Measurements from ENCODE around the gene PTDSS2. TPM values are rescaled to one million over a fixed set of nuclear protein-coding genes. Genes with fewer than 3 reads are reported as not detected.

PTDSS2 gene
- total and polyA plus RNA-seq, 5 donors from 2014 or later: 6.1 to 19.3 (median 7.0) TPM

- H3K4me3 ChIP-seq (ENCODE audit: low read depth, low read length): no peak overlapping the region
- no peaks in the 10 kb centered on the region for H3K27me3 ChIP-seq (ENCODE audit: control insufficient read depth, insufficient read depth, low read length)
- peak overlapping the region; percentile 92 to 98 (median 94) for H3K4me3 Mint-ChIP-seq
- H3K4me1 ChIP-seq (ENCODE audit: control insufficient read depth, insufficient read depth, low read length, poor library complexity, severe bottlenecking): peaks cover 37% of the 10 kb centered on the region
- H3K27ac ChIP-seq (ENCODE audit: insufficient read depth, low read length, poor library complexity, severe bottlenecking): no peak overlapping the region
- H3K27ac Mint-ChIP-seq: peak overlapping the region in 2 of 3 donors; percentile 84 to 95
- H3K9me3 Mint-ChIP-seq: no peaks in the 10 kb centered on the region
- peaks cover 9% of the 10 kb centered on the region for H3K36me3 ChIP-seq (ENCODE audit: control insufficient read depth, insufficient read depth, low read length)
- peaks cover 10 to 50% (median 21%) of the 10 kb centered on the region in 4 donors for H3K4me1 Mint-ChIP-seq
- DNase-seq (no peak), ATAC-seq (ENCODE audit: low read depth in 2 of 2) (no peak)
- H3K36me3 Mint-ChIP-seq: peaks cover 4% of the 10 kb centered on the region
- H3K9me3 ChIP-seq (ENCODE audit: control insufficient read depth in 2 of 2, low read length in 2 of 2): no peaks in the 10 kb centered on the region
- H3K27me3 Mint-ChIP-seq: no peaks in the 10 kb centered on the region
Observed at GRCh38 chr11:451738-452137, 1.7 kb downstream of the PTDSS2 start.

GRCh38 chr11:452203-452744, 2.2 kb downstream of the PTDSS2 start:
- Histone ChIP-seq H3K4me1 (ENCODE audit: control insufficient read depth, insufficient read depth, low read length, poor library complexity, severe bottlenecking) (peaks cover 43% of the 10 kb centered on the region), H3K4me3 (ENCODE audit: low read depth, low read length) (no peak overlapping the region), H3K27ac (ENCODE audit: insufficient read depth, low read length, poor library complexity, severe bottlenecking) (no peak overlapping the region), H3K27me3 (ENCODE audit: control insufficient read depth, insufficient read depth, low read length) (no peaks in the 10 kb centered on the region), H3K36me3 (ENCODE audit: control insufficient read depth, insufficient read depth, low read length) (peaks cover 9% of the 10 kb centered on the region), H3K9me3 (ENCODE audit: control insufficient read depth in 2 of 2, low read length in 2 of 2) (no peaks in the 10 kb centered on the region)
- Mint-ChIP-seq H3K4me1 (peaks cover 12 to 56% (median 26%) of the 10 kb centered on the region in 4 donors), H3K36me3 (peaks cover 4% of the 10 kb centered on the region), H3K27ac (peak overlapping the region in 1 of 3 donors; percentile 15), H3K27me3 (no peaks in the 10 kb centered on the region), H3K9me3 (no peaks in the 10 kb centered on the region), H3K4me3 (peak overlapping the region; percentile 22 to 94 (median 30))
- ATAC-seq (ENCODE audit: low read depth in 2 of 2) (no peak), DNase-seq (no peak)

- H3K27me3 ChIP-seq (ENCODE audit: control insufficient read depth, insufficient read depth, low read length): no peaks in the 10 kb centered on the region
- H3K9me3 ChIP-seq (ENCODE audit: control insufficient read depth in 2 of 2, low read length in 2 of 2): no peaks in the 10 kb centered on the region
- H3K4me3 ChIP-seq (ENCODE audit: low read depth, low read length): no peak overlapping the region
- peak overlapping the region; percentile 8 to 65 (median 40) for H3K4me3 Mint-ChIP-seq
- DNase-seq (no peak), ATAC-seq (ENCODE audit: low read depth in 2 of 2) (no peak)
- peaks cover 12 to 59% (median 31%) of the 10 kb centered on the region in 4 donors for H3K4me1 Mint-ChIP-seq
- H3K9me3 Mint-ChIP-seq: no peaks in the 10 kb centered on the region
- H3K27me3 Mint-ChIP-seq: no peaks in the 10 kb centered on the region
- H3K4me1 ChIP-seq (ENCODE audit: control insufficient read depth, insufficient read depth, low read length, poor library complexity, severe bottlenecking): peaks cover 43% of the 10 kb centered on the region
- H3K36me3 Mint-ChIP-seq: peaks cover 4% of the 10 kb centered on the region
- H3K27ac Mint-ChIP-seq: no peak overlapping the region
- H3K36me3 ChIP-seq (ENCODE audit: control insufficient read depth, insufficient read depth, low read length): peaks cover 9% of the 10 kb centered on the region
- H3K27ac ChIP-seq (ENCODE audit: insufficient read depth, low read length, poor library complexity, severe bottlenecking): no peak overlapping the region
Observed at GRCh38 chr11:452916-453527, 2.9 kb downstream of the PTDSS2 start.

GRCh38 chr11:453564-453963, 3.5 kb downstream of the PTDSS2 start:
- H3K4me3 ChIP-seq (ENCODE audit: low read depth, low read length): no peak overlapping the region
- H3K9me3 ChIP-seq (ENCODE audit: control insufficient read depth in 2 of 2, low read length in 2 of 2): no peaks in the 10 kb centered on the region
- H3K36me3 ChIP-seq (ENCODE audit: control insufficient read depth, insufficient read depth, low read length): peaks cover 9% of the 10 kb centered on the region
- H3K36me3 Mint-ChIP-seq: peaks cover 4% of the 10 kb centered on the region
- peak overlapping the region in 1 of 4 donors; percentile 29 for H3K4me3 Mint-ChIP-seq
- H3K9me3 Mint-ChIP-seq: no peaks in the 10 kb centered on the region
- ATAC-seq (ENCODE audit: low read depth in 2 of 2) (no peak), DNase-seq (no peak)
- H3K27me3 Mint-ChIP-seq: no peaks in the 10 kb centered on the region
- H3K4me1 ChIP-seq (ENCODE audit: control insufficient read depth, insufficient read depth, low read length, poor library complexity, severe bottlenecking): peaks cover 38% of the 10 kb centered on the region
- peak overlapping the region in 1 of 3 donors; percentile 44 for H3K27ac Mint-ChIP-seq
- H3K27ac ChIP-seq (ENCODE audit: insufficient read depth, low read length, poor library complexity, severe bottlenecking): no peak overlapping the region
- no peaks in the 10 kb centered on the region for H3K27me3 ChIP-seq (ENCODE audit: control insufficient read depth, insufficient read depth, low read length)
- peaks cover 12 to 53% (median 28%) of the 10 kb centered on the region in 4 donors for H3K4me1 Mint-ChIP-seq

DNA sequence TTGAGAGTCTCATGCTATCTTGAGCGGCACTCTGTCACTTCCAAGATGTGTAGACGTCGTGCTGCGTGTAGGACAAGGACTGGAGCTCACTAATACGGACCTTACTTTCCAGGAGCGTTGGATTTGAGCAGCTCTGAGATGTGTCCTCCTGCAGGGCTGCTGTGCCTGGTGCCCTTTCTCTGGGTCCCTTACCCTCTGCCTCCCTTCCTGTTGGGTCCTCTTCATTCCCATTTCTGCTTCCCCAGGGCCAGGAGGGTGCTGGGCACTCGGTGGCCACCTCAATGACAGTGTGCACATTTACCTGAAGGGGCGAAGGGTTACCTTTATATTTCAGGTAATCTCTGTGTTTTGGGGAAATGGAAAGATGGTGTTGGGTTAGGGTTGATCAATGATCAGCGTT, 4.0 kb downstream of the PTDSS2 start:
- no peak overlapping the region for H3K4me3 Mint-ChIP-seq
- no peaks in the 10 kb centered on the region for H3K9me3 ChIP-seq (ENCODE audit: control insufficient read depth in 2 of 2, low read length in 2 of 2)
- no peak for ATAC-seq (ENCODE audit: low read depth in 2 of 2)
- H3K9me3 Mint-ChIP-seq: no peaks in the 10 kb centered on the region
- H3K36me3 Mint-ChIP-seq: peaks cover 4% of the 10 kb centered on the region
- H3K27ac Mint-ChIP-seq: peak overlapping the region in 1 of 3 donors; percentile 44
- H3K4me1 ChIP-seq (ENCODE audit: control insufficient read depth, insufficient read depth, low read length, poor library complexity, severe bottlenecking): peaks cover 35% of the 10 kb centered on the region
- no peaks in the 10 kb centered on the region for H3K27me3 Mint-ChIP-seq
- DNase-seq: no peak
- H3K27me3 ChIP-seq (ENCODE audit: control insufficient read depth, insufficient read depth, low read length): no peaks in the 10 kb centered on the region
- no peak overlapping the region for H3K4me3 ChIP-seq (ENCODE audit: low read depth, low read length)
- no peak overlapping the region for H3K27ac ChIP-seq (ENCODE audit: insufficient read depth, low read length, poor library complexity, severe bottlenecking)
- H3K4me1 Mint-ChIP-seq: peaks cover 12 to 50% (median 25%) of the 10 kb centered on the region in 4 donors
- H3K36me3 ChIP-seq (ENCODE audit: control insufficient read depth, insufficient read depth, low read length): peaks cover 9% of the 10 kb centered on the region

DNA sequence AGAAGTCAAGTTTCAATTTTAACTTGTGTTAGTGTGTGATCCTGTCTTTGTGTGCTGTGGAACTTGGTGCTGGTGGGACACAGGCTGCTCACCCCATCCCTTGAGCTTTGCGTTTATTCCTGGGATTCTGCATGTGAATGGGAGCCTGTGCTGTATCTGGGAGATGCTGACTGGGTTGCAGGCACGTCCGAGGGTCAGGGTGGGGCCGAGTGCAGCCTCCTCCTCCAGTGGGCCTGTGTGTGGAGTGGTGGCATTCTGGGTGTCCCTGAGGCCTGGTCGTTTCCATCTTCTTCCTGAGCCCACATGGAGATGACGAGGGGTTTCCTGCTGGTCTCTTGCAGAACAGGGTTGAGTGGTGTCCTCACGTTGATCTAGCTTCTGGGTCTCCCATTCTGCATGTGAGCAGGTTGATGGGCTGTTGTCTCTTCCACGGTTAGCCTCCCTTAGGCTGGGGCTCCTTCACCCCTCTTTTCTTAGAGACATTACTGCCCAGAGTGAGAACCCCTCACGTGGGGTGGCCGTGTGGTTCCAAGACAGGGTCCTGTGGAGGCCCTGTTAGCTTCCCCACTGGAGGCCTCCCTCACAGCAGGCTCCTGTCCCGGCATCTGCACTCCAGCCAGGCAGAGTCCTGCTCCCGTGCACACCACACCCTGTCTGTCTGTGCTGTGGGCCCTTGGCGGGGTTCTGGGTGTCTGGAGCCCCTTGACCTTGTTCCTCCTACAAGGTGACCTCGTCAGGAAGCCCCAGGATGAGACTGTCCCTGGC, 4.9 kb downstream of the PTDSS2 start:
- ATAC-seq (ENCODE audit: low read depth in 2 of 2) (no peak), DNase-seq (no peak)
- Histone ChIP-seq H3K4me3 (ENCODE audit: low read depth, low read length) (no peak overlapping the region), H3K9me3 (ENCODE audit: control insufficient read depth in 2 of 2, low read length in 2 of 2) (no peaks in the 10 kb centered on the region), H3K4me1 (ENCODE audit: control insufficient read depth, insufficient read depth, low read length, poor library complexity, severe bottlenecking) (peaks cover 27% of the 10 kb centered on the region), H3K36me3 (ENCODE audit: control insufficient read depth, insufficient read depth, low read length) (peaks cover 9% of the 10 kb centered on the region), H3K27me3 (ENCODE audit: control insufficient read depth, insufficient read depth, low read length) (no peaks in the 10 kb centered on the region), H3K27ac (ENCODE audit: insufficient read depth, low read length, poor library complexity, severe bottlenecking) (no peak overlapping the region)
- H3K27ac Mint-ChIP-seq: peak overlapping the region in 1 of 3 donors; percentile 44
- H3K4me1 Mint-ChIP-seq: peaks cover 12 to 43% (median 24%) of the 10 kb centered on the region in 4 donors
- H3K9me3 Mint-ChIP-seq: no peaks in the 10 kb centered on the region
- peaks cover 4% of the 10 kb centered on the region for H3K36me3 Mint-ChIP-seq
- peak overlapping the region in 2 of 4 donors; percentile 72 to 77 for H3K4me3 Mint-ChIP-seq
- no peaks in the 10 kb centered on the region for H3K27me3 Mint-ChIP-seq

DNA sequence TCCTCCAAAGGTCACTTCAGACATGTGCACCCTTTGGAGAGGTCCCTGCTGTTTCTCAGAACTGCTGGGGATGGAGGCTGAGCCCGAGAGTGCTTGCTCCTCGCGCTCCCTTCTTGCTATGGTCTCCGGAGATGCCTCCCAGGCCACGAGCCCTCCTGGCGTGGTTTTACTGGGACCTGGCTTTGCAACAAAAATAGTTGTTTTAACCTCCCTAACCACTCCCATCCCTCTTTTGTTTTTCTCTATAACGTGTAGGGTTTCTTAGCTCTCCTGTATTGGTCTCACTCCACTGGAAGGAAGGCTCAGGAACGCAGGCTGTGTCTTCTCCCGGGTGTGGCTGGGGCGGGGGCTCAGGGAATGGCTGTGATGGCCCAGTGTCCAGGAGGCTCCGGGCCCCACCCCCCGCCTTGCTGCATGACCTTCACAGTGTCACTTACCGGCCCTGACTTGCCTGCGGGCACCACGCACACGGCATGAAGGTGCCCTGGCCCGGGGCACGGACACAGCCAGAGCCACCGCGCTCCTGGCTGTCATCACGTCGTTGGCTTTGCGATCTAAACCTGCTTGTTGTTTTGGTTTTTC, 5.6 kb downstream of the PTDSS2 start:
- Mint-ChIP-seq H3K27ac (peak overlapping the region in 1 of 3 donors; percentile 44), H3K9me3 (no peaks in the 10 kb centered on the region), H3K4me3 (peak overlapping the region in 2 of 4 donors; percentile 7 to 72), H3K27me3 (no peaks in the 10 kb centered on the region), H3K4me1 (peaks cover 12 to 40% (median 24%) of the 10 kb centered on the region in 4 donors), H3K36me3 (peaks cover 4% of the 10 kb centered on the region)
- H3K27ac ChIP-seq (ENCODE audit: insufficient read depth, low read length, poor library complexity, severe bottlenecking): no peak overlapping the region
- H3K4me1 ChIP-seq (ENCODE audit: control insufficient read depth, insufficient read depth, low read length, poor library complexity, severe bottlenecking): peaks cover 25% of the 10 kb centered on the region
- ATAC-seq (ENCODE audit: low read depth in 2 of 2) (no peak), DNase-seq (no peak)
- H3K4me3 ChIP-seq (ENCODE audit: low read depth, low read length): no peak overlapping the region
- no peaks in the 10 kb centered on the region for H3K9me3 ChIP-seq (ENCODE audit: control insufficient read depth in 2 of 2, low read length in 2 of 2)
- H3K36me3 ChIP-seq (ENCODE audit: control insufficient read depth, insufficient read depth, low read length): peaks cover 10% of the 10 kb centered on the region
- H3K27me3 ChIP-seq (ENCODE audit: control insufficient read depth, insufficient read depth, low read length): no peaks in the 10 kb centered on the region
